Measurements from ENCODE around the gene DSCAM. TPM values are rescaled to one million over a fixed set of nuclear protein-coding genes. Genes with fewer than 3 reads are reported as not detected.

DSCAM gene
- total and polyA plus RNA-seq, 2 donors (not counting 1 experiment from before 2014, with no cell fraction given): under 0.01 to 0.01 TPM

DNA sequence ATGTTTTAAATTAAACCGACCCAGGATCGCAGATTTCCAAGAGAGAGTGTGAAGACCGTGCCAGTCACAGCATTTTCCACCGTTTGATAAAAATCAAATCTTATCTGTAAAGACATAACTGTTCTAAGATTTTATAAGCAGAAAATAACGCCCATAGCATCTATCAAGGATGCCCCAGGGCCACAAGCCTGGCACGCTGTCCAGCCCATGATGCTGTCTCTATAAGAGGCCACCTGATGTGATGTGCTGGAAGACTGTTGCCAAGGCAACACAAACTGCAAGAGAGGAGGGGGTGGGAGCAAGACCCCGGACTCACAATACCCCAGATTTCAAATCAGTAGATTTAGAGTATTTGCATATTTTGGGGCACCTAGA, 116.5 kb downstream of the DSCAM start:
- TF ChIP-seq EZH2 (IDR thresholded peaks at IDR 0.05; ENCODE audit: low read length, missing control alignments): no peak
- TF ChIP-seq, protein P1, sequence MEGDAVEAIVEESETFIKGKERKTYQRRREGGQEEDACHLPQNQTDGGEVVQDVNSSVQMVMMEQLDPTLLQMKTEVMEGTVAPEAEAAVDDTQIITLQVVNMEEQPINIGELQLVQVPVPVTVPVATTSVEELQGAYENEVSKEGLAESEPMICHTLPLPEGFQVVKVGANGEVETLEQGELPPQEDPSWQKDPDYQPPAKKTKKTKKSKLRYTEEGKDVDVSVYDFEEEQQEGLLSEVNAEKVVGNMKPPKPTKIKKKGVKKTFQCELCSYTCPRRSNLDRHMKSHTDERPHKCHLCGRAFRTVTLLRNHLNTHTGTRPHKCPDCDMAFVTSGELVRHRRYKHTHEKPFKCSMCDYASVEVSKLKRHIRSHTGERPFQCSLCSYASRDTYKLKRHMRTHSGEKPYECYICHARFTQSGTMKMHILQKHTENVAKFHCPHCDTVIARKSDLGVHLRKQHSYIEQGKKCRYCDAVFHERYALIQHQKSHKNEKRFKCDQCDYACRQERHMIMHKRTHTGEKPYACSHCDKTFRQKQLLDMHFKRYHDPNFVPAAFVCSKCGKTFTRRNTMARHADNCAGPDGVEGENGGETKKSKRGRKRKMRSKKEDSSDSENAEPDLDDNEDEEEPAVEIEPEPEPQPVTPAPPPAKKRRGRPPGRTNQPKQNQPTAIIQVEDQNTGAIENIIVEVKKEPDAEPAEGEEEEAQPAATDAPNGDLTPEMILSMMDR (conservative IDR thresholded peaks at IDR 0.05 in 1 of 2, IDR thresholded peaks at IDR 0.05 in 1 of 2; ENCODE audit: low read depth in 1 of 2, low read length in 2 of 2): no peak

DNA sequence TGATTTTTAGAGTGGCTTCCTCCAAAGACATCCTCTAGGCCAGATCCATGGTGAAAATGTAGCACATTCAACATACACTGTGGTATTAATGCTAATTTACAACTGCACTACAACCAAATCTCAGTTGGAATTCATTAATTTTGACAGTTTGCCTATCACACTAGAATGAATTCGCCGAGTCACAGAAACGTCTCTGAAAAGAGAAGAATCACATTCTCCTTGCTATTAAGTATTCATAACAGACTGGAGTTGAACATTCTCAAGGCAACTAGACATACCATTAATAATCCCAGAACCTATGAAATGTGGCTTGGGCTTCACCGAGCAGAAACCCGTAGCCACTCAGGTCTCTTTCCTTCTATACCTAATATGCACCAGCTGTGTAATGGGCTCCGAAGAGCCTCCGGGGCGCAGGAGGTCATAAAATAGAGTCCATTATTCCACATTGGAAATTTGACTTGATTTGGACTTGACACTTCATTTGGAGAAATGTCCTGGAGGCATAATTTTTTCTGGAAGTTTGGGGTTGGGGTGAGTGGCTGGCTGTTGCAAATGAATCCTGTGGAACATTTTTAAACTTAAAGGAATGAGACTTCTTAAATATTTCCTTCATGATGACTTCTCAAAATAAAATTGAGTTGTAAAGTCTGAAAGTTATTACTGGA, 117.1 kb downstream of the DSCAM start:
- H4K20me1 ChIP-seq (ENCODE audit: control insufficient read depth, extremely low read depth, insufficient read depth, low read length): no peaks in the 10 kb centered on the region

More for the DNA sequence above, 116.5 kb downstream of the DSCAM start:
- no peak for DNase-seq (ENCODE audit: low read depth in 2 of 2)
- no peak overlapping the region for H3K4me3 ChIP-seq (replicated peaks in 1 of 4; ENCODE audit: control extremely low read depth in 1 of 4, insufficient read depth in 1 of 4, low read depth in 3 of 4, low read length in 4 of 4)
- no peaks in the 10 kb centered on the region for H3K4me1 ChIP-seq (ENCODE audit: control insufficient read depth, extremely low read depth, insufficient read depth, low read length)
- no peak overlapping the region for H3K9ac ChIP-seq (ENCODE audit: insufficient read depth, low read length)
- H3K27me3 ChIP-seq (ENCODE audit: control insufficient read depth, insufficient read depth, low read length): no peaks in the 10 kb centered on the region
- H3K36me3 ChIP-seq (ENCODE audit: control insufficient read depth, insufficient read depth, low read length): no peaks in the 10 kb centered on the region
- H3K27ac ChIP-seq (ENCODE audit: insufficient read depth, low read length): no peak overlapping the region
- no peak overlapping the region for H3K4me2 ChIP-seq (ENCODE audit: extremely low read depth, insufficient read depth, low read length)
- H3K9me3 ChIP-seq (ENCODE audit: control insufficient read depth, insufficient read depth, low read depth, low read length): no peaks in the 10 kb centered on the region
- H2AFZ ChIP-seq (ENCODE audit: low read length): no peak overlapping the region
- no peaks in the 10 kb centered on the region for H3K79me2 ChIP-seq (ENCODE audit: control insufficient read depth, insufficient read depth, low read length)
- H4K20me1 ChIP-seq (ENCODE audit: control insufficient read depth, extremely low read depth, insufficient read depth, low read length): no peaks in the 10 kb centered on the region

DNA sequence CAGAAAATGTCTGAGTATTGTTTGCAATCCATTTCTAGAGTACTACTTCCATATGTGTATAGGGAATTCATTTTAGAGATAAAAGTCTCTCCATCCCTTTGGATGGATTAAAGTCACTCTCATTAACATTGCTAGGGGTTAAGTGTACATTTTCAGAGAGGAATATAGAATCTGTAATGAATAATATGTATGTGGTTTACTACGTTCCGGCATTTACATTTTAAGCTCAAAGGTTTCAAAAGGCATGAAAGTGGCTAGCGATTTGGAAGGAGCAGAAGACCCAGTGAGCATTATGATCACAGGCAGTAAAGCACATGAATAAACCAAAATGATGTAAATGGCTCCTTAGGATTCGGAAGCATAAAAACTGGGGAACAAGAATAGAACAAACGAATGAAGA, 123.0 kb downstream of the DSCAM start:
- no peak for DNase-seq (ENCODE audit: low read depth in 2 of 2)
- H3K9me3 ChIP-seq (ENCODE audit: control insufficient read depth, insufficient read depth, low read depth, low read length): no peaks in the 10 kb centered on the region
- H3K4me1 ChIP-seq (ENCODE audit: control insufficient read depth, extremely low read depth, insufficient read depth, low read length): no peaks in the 10 kb centered on the region
- no peak overlapping the region for H3K27ac ChIP-seq (ENCODE audit: insufficient read depth, low read length)
- H4K20me1 ChIP-seq (ENCODE audit: control insufficient read depth, extremely low read depth, insufficient read depth, low read length): no peaks in the 10 kb centered on the region
- H3K4me2 ChIP-seq (ENCODE audit: extremely low read depth, insufficient read depth, low read length): no peak overlapping the region
- H3K36me3 ChIP-seq (ENCODE audit: control insufficient read depth, insufficient read depth, low read length): no peaks in the 10 kb centered on the region
- H3K4me3 ChIP-seq (replicated peaks in 1 of 4; ENCODE audit: control extremely low read depth in 1 of 4, insufficient read depth in 1 of 4, low read depth in 3 of 4, low read length in 4 of 4): no peak overlapping the region
- no peaks in the 10 kb centered on the region for H3K79me2 ChIP-seq (ENCODE audit: control insufficient read depth, insufficient read depth, low read length)
- TF ChIP-seq, protein P1 (conservative IDR thresholded peaks at IDR 0.05 in 1 of 2, IDR thresholded peaks at IDR 0.05 in 1 of 2; ENCODE audit: low read depth in 1 of 2, low read length in 2 of 2): no peak
- no peak for TF ChIP-seq EZH2 (IDR thresholded peaks at IDR 0.05; ENCODE audit: low read length, missing control alignments)
- no peak overlapping the region for H3K9ac ChIP-seq (ENCODE audit: insufficient read depth, low read length)
- no peaks in the 10 kb centered on the region for H3K27me3 ChIP-seq (ENCODE audit: control insufficient read depth, insufficient read depth, low read length)
- H2AFZ ChIP-seq (ENCODE audit: low read length): no peak overlapping the region

More for the DNA sequence above, 117.1 kb downstream of the DSCAM start:
- Histone ChIP-seq H3K4me1 (ENCODE audit: control insufficient read depth, extremely low read depth, insufficient read depth, low read length) (no peaks in the 10 kb centered on the region), H3K27ac (ENCODE audit: insufficient read depth, low read length) (no peak overlapping the region), H3K27me3 (ENCODE audit: control insufficient read depth, insufficient read depth, low read length) (no peaks in the 10 kb centered on the region), H3K9ac (ENCODE audit: insufficient read depth, low read length) (no peak overlapping the region), H2AFZ (ENCODE audit: low read length) (no peak overlapping the region), H3K36me3 (ENCODE audit: control insufficient read depth, insufficient read depth, low read length) (no peaks in the 10 kb centered on the region), H3K4me2 (ENCODE audit: extremely low read depth, insufficient read depth, low read length) (no peak overlapping the region), H3K4me3 (replicated peaks in 1 of 4; ENCODE audit: control extremely low read depth in 1 of 4, insufficient read depth in 1 of 4, low read depth in 3 of 4, low read length in 4 of 4) (no peak overlapping the region), H3K79me2 (ENCODE audit: control insufficient read depth, insufficient read depth, low read length) (no peaks in the 10 kb centered on the region), H3K9me3 (ENCODE audit: control insufficient read depth, insufficient read depth, low read depth, low read length) (no peaks in the 10 kb centered on the region)
- TF ChIP-seq, protein P1 (conservative IDR thresholded peaks at IDR 0.05 in 1 of 2, IDR thresholded peaks at IDR 0.05 in 1 of 2; ENCODE audit: low read depth in 1 of 2, low read length in 2 of 2): no peak
- TF ChIP-seq EZH2 (IDR thresholded peaks at IDR 0.05; ENCODE audit: low read length, missing control alignments): no peak
- DNase-seq (ENCODE audit: low read depth in 2 of 2): no peak
